ENCODE results near the gene STUB1.

DNA sequence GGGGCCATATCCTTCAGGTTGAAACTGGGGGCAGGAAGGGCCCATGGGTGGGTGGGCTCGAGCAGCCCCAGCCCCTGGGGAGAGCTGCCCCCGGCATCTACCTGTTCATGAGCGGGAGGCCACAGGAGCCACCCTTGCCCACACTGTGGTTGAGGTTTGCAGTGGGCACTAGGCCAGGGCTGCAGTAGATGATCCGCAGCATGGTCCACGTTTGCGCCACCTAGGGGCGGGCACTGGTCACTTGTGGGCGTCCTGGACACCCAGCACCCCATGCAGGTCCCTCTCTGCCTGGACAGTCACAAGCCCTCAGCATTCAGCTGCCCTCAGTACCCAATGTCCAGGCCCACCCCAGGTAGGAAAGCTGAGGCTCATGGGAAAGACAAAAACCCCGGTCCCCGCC lies 5.8 kb downstream of the STUB1 start:
- TF ChIP-seq EZH2phosphoT487 (IDR thresholded peaks at IDR 0.05; ENCODE audit: unreplicated experiment) (no peak), EZH2 (IDR thresholded peaks at IDR 0.05; ENCODE audit: low read depth, unreplicated experiment) (no peak), CTCF (conservative IDR thresholded peaks at IDR 0.05; ENCODE audit: low read depth in 2 of 2) (peak; percentile 51 to 76)

Data from GM23338 (cell line).